22Rv1 (cell line): ENCODE data around the gene SFXN5.
"Not testable (repeated sequence)": the region's sequence is repeated elsewhere in the genome, so short reads cannot be mapped to it uniquely, and the experiment has no call there.

Experiments
- H3K27ac ChIP-seq: fragments of 450-650 bp; 2 replicates; pipeline ENCODE4 v1.5.1; 2017
- ZFX ChIP-seq: fragments of 450-650 bp; IDR thresholded peaks from 2 replicates; pipeline ENCODE4 v1.6.1; 2017; ENCODE audit warnings: antibody characterized with exemption, borderline replicate concordance
- TF ChIP-seq, protein P1 (sequence below): fragments of 450-650 bp; IDR thresholded peaks from 2 replicates; pipeline ENCODE4 v1.5.1; 2017; ENCODE audit warnings: mild to moderate bottlenecking

SFXN5 gene

DNA sequence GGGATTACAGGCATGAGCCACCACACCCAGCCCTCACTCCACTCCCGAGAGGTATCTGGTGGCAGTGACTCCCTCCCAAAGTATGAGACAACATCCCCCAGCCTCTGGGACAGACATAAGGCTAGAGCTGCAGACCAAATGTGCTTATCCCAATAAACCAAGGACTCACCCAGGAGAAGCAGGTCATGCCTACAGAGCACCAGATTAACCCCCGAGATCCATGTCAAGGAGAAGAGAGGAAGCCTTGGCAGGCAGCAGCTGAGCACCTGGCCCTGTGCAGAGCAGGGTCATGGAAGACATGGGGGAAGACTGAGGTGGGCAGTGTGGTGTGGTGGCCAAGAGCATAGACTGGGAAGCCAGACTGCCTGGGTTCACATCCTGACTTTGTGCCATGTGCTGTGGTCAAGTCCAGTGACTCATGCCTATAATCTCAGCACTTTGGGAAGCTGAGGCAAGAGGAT, 34.0 kb upstream of the SFXN5 start:
- TF ChIP-seq, protein P1, sequence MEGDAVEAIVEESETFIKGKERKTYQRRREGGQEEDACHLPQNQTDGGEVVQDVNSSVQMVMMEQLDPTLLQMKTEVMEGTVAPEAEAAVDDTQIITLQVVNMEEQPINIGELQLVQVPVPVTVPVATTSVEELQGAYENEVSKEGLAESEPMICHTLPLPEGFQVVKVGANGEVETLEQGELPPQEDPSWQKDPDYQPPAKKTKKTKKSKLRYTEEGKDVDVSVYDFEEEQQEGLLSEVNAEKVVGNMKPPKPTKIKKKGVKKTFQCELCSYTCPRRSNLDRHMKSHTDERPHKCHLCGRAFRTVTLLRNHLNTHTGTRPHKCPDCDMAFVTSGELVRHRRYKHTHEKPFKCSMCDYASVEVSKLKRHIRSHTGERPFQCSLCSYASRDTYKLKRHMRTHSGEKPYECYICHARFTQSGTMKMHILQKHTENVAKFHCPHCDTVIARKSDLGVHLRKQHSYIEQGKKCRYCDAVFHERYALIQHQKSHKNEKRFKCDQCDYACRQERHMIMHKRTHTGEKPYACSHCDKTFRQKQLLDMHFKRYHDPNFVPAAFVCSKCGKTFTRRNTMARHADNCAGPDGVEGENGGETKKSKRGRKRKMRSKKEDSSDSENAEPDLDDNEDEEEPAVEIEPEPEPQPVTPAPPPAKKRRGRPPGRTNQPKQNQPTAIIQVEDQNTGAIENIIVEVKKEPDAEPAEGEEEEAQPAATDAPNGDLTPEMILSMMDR: no peak
- no peak for TF ChIP-seq ZFX
- H3K27ac ChIP-seq: no peak overlapping the region

DNA sequence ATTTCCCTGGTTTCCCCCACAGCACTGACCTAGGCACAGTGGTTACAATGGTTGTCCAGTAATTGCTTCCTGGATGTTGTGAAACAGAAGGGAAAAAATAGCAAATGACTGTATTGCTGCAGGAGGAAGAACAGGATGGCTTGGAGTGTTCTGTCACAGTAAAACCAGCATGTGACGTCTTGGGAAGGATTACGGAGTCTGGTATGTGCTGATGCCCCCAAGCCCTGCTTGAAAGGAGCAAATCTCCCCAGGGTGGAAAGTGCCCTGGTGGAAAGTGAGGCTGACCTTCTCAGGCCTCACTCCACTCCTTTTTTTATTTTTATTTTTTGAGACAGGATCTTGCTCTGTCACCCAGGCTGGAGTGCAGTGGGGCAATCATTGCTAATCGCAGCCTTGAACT, 33.4 kb upstream of the SFXN5 start:
- no peak for TF ChIP-seq ZFX
- TF ChIP-seq, protein P1: no peak
- H3K27ac ChIP-seq: no peak overlapping the region

DNA sequence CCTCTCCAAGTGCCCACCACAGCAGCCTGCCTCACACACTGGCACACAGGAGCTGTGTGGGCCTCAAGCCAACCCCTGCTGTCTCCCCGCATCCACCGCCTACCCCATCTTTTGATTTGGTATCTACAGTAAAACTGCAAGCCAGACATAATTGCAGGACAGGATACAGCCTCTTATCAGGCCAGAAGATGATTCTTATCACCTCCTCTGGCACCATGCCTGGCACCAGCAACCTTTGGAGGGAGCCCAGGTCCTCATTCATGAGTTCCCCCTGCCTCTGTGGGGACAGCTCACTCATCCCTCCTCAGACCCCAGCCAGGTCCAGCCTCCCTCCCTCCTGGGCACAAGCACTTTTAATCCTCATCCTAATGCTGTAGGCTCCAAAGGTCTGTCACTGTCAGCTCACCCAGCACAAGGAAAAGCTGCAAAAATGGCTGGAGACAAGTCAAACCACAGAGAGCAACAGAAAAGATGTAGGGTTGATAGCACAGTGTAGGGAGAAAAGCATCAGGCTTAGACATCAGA, 31.6 kb upstream of the SFXN5 start:
- TF ChIP-seq, protein P1: no peak
- TF ChIP-seq ZFX: no peak
- no peak overlapping the region for H3K27ac ChIP-seq

DNA sequence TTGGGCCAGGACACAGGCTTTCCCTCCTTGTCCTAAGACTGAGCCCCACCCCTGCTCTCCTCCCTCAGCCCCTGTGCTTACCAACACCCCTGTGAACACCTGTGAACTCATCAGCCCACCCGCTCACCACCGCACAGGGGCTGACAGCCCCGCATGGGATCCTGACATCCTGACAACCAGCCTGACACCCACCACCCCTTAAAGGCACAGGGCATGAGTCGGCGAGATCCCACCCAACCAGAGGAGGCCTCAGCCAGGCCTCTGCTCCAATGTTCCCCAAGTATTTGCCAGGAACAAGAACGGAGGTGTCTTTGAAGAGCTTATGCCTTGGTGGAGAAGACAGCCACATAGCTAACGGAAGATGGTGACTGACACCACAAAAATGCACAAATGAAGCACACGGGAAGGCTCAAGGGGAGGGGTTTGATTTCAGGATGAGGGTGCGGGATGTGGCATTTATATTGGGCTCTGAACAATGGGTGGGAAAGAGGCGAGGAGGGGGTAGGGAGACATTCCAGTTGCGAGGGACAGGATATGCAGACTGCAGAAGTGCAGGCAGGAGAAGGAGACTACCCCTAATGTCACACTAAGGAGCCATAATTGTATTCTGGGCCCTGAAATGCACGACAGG, 30.2 kb upstream of the SFXN5 start:
- TF ChIP-seq, protein P1: no peak
- TF ChIP-seq ZFX: no peak
- no peak overlapping the region for H3K27ac ChIP-seq

DNA sequence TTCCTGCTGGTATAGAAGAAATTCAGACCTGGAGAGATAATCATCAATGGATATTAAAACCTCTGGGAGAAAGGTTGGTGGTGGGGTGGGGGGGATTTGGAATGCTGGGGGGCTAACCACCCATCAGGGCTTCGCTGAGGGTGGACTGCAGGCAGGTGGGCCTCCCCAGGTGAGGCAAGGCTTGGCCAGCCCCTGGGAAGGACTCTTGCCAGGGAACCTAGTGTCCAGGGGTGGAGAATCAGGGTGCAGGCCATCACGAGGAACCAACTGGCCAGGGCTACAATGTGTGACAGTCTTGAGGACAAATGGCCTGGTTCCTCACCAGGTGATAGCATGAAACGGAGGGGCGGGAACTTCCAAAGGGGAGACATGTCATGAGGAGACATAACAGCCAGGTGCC, 29.4 kb upstream of the SFXN5 start:
- no peak overlapping the region for H3K27ac ChIP-seq
- TF ChIP-seq, protein P1: no peak
- no peak for TF ChIP-seq ZFX

DNA sequence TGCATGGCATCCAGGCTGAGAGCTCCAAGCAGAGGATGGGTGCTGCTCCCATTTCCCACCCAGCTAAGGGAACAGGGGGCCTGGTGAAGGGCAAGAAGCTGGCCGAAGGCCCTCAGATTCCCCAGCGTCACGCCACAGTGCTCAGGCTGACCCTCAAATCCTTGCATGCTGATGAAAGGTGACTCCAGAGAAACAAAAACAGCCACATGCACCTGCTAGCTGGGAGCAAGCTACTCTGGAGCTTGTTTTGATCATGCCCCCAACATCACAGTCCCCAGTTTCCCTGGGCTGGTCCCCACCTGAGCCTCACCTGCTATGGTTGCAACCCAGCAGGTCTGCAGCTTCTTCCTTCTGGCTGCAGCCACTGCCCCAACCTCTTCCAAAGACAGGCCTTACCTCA, 28.0 kb upstream of the SFXN5 start:
- H3K27ac ChIP-seq: no peak overlapping the region
- TF ChIP-seq ZFX: no peak
- TF ChIP-seq, protein P1: no peak

DNA sequence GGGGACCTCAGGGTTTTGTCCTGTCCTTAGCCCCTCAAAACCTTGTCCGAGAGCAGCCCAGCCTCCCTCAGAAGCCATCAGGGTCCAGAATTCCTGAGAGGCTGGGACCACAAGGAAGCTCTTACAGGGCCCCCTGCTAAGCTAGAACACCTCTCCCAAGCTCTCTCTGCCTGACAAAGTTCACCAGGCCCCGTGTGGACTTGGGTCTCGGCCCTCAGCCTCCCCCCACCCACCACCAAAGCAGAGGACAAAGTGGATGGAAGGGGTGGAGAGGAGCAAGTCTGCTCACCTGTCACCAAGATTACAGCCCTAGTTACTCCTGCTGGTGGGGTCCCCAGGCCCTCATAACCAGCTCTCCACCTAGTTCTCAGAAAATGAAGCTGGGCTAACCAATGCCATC, 24.4 kb upstream of the SFXN5 start:
- no peak for TF ChIP-seq ZFX
- TF ChIP-seq, protein P1: no peak
- no peak overlapping the region for H3K27ac ChIP-seq

DNA sequence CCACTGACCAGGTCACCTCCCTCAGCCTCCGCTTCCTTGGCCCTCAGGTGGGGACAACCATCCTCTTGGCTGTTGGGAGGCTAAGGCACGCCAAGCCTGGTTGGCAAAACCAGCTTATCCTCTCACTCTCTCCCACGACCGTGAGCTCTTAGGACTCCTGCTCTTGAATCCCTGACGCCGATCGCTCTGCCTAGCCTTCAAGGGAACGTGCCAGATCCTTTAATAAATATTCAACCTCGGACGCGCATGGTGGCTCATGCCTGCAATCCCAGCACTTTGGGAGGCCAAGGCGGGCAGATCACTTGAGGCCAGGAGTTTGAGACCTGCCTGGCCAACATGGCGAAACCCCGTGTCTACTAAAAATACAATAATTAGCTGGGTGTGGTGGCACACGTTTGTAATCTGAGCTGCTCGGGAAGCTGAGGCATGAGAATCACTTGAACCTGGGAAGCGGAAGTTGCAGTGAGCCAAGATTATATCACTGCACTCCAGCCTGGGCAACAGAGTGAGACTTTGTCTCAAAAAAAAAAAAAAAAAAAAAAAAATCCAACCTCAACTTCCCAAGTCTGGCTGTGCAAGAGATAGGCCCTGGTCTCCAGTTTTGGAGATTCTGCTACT, 22.2 kb upstream of the SFXN5 start:
- not testable (repeated sequence) for H3K27ac ChIP-seq
